ENCODE data around the gene ARID4B.
A peak's percentile ranks its signal among the peaks of the same experiment; 100 is the strongest.
"Not testable (repeated sequence)": the region's sequence is repeated elsewhere in the genome, so short reads cannot be mapped to it uniquely, and the experiment has no call there.

ARID4B gene

DNA sequence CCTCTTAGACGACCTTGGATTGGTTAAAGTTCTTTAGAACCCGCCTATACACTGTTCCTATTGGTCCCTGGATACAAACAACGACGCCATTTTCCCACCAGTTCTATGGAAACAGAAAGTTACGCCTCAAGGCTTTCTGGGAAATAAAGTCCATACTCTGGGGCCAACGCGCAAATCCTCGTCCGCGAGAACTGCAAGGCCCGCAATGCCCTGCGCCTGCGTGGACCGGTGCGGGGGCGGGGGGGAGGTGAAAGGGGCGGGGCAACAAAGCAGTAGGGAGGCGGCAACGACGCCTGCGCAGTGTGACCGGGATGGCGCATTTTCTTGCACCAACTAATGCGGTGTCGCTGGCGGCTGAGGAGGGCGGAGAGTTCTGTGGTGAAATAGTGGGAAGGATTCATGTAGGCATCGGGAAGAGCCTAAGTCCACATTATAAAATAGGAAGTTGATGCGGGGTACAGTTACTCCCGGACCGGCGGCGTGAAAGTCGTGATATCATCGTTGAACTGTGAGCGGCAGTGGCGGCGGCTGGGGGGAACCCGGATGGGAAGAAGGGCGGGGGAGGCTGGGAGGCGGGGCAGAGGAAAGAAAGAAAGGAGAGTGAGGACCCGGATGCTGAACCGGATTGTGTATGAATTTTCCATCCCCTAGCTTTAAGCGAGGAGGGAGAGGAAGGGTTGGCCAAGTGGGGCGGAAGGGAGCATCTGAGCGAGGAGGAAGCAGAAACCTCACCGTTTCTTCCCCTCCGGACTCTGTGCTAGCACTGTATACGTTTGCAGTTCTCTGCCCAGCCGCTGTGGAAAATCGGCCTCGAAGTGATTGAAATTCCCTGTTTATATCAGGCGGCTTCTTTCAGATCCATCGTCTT lies 526 bp upstream of the ARID4B start, which contains the start of gene GGPS1:
TSS of gene GGPS1 (plus strand) at position 300 of the 868 bp plus-strand sequence. CDS start 6,695 bp downstream, outside the sequence.
- DNase-seq, result peak; percentile 100

GRCh38 chr1:235326719-235327558 lies 1.0 kb downstream of the ARID4B start:
- DNase-seq, result peak; percentile 52

DNA sequence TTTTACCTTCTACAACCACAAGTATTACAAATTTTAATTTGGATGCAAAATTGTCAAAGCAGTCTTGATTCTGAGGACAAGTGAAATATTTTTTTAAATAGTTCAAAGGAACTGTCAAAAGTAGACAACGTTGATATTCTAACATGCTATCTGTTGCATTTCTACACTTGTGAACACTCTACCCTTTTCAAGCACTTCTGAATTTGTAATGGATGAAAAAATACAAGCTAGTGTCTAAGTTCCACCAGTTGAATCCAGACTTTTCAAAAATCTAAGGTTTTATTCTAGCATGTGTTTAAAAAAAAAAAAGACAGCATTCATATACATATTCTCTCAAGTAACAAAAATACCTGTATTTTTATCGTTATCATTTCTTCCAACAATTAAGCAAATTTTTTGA lies 2.1 kb downstream of the ARID4B start:
- no peak for DNase-seq

DNA sequence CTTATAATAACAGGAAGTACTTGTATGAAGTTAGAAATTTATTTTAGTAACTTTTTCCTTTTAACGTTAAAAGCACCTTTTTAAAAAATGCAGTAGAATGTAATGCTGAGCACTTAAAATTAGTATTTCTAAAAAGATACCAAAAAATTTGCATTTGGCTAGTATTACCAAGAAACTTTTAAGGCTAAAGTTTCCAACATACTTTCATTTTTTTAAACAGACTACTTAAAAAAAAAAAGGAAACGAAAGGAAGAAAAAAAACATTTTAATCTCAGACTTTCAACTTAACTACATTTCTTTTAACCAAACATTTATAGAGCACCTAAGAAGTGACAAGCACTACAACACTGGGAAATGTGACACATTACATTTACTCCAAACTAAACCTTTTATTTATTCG lies 2.8 kb downstream of the ARID4B start:
- no peak for DNase-seq

GRCh38 chr1:235324296-235324695 lies 3.7 kb downstream of the ARID4B start:
- no peak for DNase-seq

GRCh38 chr1:235320521-235321179 lies 7.3 kb downstream of the ARID4B start:
- DNase-seq, result no peak

GRCh38 chr1:235319255-235319654 lies 8.7 kb downstream of the ARID4B start:
- no peak for DNase-seq

GRCh38 chr1:235317168-235317567 lies 10.8 kb downstream of the ARID4B start:
- DNase-seq, result no peak

GRCh38 chr1:235315735-235316134 lies 12.2 kb downstream of the ARID4B start:
- no peak for DNase-seq

GRCh38 chr1:235315173-235315572 lies 12.8 kb downstream of the ARID4B start:
- no peak for DNase-seq

DNA sequence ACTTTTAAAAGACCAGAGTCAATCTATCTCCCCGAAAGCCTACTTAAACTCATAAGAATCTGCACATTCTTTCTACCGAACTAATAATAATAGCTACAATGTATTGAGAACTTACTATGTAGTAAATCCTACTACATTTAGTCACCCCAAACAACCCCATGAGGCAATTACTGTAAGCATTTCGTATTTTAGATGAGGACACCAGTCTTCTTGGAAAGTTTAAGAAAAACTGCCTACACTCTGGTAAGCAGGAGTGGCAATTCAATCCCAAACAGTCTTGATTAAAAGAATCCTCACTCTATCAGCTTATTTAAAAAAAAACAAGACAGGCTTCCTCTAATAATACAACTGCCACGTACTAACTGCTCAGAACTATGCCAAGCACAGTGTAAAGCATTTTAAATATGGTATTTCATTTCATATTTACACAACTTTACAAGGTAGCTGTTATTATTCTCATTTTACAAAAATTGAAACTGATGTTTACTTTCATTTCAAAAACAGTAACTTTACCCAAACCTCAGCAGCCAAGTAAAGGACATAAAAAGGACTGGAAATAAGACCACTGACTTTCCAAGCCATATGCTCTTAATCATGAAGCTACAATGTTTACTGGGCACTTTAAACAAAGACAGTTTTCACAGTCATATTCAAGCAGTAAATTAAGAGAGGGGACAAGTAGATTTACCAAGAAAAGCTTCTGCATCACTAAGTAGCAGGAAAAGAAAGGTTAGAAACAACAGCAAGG lies 13.9 kb downstream of the ARID4B start:
- DNase-seq, result no peak

DNA sequence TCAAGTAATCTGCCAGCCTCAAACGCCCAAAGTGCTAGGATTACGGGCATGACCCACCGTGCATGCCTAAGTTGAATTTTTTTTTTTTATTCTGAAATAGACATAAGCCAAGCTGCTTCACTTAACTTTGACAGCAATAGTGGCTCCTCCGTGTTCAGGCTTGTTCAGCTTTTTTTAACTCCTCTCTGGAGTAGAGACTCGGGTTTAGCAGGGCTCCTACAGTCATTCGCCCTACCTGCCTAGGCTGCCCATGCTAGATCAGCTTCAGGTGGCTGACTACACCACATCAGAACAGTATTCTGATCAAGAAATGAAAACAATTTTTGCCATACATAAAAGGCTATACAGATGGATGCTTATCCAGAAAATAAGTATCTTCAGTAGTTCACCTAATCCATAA lies 14.7 kb downstream of the ARID4B start:
- DNase-seq, result no peak

DNA sequence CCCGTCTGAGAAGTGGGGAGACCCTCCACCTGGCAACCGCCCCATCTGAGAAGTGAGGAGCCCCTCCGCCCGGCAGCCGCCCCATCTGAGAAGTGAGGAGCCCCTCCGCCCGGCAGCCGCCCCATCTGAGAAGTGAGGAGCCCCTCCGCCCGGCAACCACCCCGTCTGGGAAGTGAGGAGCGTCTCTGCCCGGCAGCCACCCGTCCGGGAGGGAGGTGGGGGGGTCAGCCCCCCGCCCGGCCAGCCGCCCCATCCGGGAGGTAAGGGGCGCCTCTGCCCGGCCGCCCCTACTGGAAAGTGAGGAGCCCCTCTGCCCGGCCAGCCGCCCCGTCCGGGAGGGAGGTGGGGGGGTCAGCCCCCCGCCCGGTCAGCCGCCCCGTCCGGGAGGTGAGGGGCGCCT lies 18.8 kb downstream of the ARID4B start:
- not testable (repeated sequence) for DNase-seq

GRCh38 chr1:235307158-235308124 lies 20.5 kb downstream of the ARID4B start:
- DNase-seq, result no peak

GRCh38 chr1:235304549-235305451 lies 23.2 kb downstream of the ARID4B start:
- DNase-seq, result no peak

GRCh38 chr1:235302143-235302542 lies 25.8 kb downstream of the ARID4B start:
- DNase-seq, result no peak

DNA sequence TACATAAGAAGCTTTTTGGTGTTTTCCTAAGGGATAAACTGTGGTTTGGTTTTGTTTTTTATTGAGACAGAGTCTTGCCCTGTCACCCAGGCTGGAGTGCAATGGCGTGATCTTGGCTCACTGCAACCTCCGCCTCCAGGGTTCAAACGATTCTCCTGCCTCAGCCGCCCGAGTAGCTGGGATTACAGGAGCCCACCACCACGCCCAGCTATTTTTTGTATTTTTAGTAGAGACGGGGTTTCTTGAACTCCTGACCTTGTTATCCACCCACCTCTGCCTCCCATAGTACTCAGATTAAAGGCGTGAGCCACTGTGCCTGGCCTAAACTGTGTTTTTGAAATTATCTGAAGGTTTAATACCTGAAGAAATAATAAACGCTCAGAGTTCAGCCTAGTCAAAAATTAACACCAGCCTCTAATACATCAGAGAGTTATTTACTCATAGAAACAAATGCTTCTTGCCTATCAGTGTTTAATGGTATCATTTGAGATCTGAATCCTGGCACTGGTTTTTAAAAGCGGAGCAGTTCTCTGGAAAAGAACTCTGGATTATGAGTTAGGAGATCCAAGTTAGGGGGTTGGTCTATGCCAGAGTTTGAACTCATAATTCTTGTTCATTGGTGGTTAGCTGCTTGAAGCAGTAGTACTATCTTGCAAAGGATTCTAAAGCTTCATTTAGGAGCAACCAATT lies 28.7 kb downstream of the ARID4B start:
- no peak for DNase-seq

DNA sequence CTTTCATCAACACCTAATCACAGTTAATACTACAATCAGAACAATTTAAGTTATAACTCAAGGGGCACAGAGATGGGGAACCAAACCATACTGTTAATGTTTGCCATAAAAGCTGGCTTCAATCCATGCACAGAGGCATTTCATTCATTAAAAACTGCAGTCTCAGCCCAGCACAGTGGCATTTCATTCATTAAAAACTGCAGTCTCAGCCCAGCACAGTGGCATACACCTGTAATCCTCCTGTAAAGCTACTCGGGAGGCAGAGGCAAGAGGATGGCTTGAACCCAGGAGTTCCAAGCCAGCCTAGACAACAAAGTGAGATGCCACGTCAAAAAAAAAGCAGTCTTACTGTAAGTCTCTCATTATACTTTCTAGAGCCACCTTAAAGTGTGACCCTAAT lies 29.2 kb downstream of the ARID4B start:
- no peak for DNase-seq

DNA sequence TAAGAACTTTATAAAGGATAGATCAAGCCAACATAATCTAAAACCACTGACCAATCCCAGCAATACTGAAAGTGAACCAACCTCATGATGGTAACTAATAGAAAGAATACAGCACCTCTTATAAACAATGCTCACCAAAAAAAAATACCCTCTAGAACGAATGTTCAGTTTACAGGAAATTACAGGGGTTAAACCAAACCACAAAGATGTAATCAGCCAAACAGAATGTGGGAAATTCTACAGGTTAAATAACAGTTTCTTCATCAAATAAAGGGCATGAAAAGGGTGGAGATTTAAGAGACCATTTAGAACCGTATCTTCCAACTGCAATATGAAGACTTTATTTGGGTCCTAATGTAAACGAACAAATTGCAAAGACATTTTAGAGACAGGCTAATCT lies 30.4 kb downstream of the ARID4B start:
- DNase-seq, result no peak

GRCh38 chr1:235296729-235297128 lies 31.2 kb downstream of the ARID4B start:
- no peak for DNase-seq
